HG02840 (cell line): Measurements from ENCODE around the gene ARL2BP.
A peak's percentile ranks its signal among the peaks of the same experiment; 100 is the strongest.
"Not testable (repeated sequence)": the region's sequence is repeated elsewhere in the genome, so short reads cannot be mapped to it uniquely, and the experiment has no call there.

Experiments
- ATAC-seq: cut with Tn5 transposase; IDR thresholded peaks from one replicate; pipeline ENCODE4 v1.9.1; 2021; ENCODE audit warnings: mild to moderate bottlenecking, moderate library complexity, moderate number of reproducible peaks; ENCODE audit not compliant: unreplicated experiment, low FRiP score

ARL2BP gene

GRCh38 chr16:57244767-57245471 is at the start of gene ARL2BP:
TSS of gene ARL2BP (plus strand) at chr16:57245259. CDS start at chr16:57245368, 109 bp downstream.
- ATAC-seq: peak; percentile 94

- ATAC-seq: no peak
Measured at GRCh38 chr16:57196286-57196685, 48.8 kb upstream of the ARL2BP start.

DNA sequence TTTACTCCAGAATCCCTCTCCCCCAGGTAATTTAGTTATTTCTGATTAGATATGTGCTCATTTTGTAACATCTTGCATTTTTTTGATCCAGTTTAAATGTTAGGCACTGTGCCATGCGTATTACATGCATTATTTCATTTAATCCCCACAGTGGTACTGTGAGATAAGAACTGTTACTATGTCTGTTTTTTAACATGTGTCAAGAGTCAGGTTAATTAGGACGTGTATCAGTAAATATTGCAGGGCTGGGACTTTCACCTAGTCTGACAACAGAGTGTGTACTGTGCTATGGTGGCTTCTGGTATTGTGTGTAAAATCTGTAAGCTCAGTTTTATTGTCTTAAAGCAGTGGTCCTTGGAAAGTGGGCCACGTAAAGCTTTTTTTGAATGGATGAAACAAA is 48.3 kb upstream of the ARL2BP start:
- no peak for ATAC-seq

- ATAC-seq: not testable (repeated sequence)
Measured at GRCh38 chr16:57200321-57200720, 44.7 kb upstream of the ARL2BP start.

DNA sequence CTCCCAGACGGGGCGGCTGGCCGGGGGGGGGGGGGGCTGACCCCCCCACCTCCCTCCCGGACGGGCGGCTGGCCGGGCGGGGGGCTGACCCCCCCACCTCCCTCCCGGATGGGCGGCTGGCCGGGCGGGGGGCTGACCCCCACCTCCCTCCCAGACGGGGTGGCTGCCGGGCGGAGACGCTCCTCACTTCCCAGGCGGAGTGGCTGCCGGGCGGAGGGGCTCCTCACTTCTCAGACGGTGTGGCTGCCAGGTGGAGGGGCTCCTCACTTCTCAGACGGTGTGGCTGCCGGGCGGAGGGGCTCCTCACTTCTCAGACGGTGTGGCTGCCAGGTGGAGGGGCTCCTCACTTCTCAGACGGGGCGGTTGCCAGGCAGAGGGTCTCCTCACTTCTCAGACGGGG is 44.1 kb upstream of the ARL2BP start:
- ATAC-seq: not testable (repeated sequence)

- no peak for ATAC-seq
Measured at GRCh38 chr16:57202095-57202886, 42.8 kb upstream of the ARL2BP start.

DNA sequence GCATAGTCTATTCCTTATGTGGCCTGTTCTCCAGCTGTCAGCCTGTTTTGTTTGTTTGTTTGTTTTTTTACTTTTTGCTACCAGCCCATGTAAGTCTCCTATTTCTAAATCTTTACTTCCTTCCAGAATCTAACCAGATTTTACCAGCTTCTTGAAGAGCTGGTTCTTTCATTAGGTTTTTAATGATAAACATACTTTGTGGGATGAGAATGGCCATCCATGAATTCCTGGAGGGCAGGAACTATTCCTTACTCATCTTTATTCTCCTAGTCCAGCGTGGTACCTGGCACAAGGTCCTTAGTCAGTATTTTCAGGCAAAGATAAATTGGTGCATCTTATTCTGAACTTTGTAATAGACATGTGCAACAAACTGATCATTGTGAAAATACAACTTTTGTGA is 41.6 kb upstream of the ARL2BP start:
- no peak for ATAC-seq

DNA sequence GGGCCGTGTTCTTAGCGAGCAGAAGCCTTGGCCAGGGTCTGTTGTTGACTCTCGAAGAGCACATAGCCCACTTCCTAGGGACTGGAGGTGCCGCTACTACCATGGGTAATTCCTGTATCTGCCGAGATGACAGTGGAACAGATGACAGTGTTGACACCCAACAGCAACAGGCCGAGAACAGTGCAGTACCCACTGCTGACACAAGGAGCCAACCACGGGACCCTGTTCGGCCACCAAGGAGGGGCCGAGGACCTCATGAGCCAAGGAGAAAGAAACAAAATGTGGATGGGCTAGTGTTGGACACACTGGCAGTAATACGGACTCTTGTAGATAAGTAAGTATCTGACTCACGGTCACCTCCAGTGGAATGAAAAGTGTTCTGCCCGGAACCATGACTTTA is 40.4 kb upstream of the ARL2BP start:
- no peak for ATAC-seq

DNA sequence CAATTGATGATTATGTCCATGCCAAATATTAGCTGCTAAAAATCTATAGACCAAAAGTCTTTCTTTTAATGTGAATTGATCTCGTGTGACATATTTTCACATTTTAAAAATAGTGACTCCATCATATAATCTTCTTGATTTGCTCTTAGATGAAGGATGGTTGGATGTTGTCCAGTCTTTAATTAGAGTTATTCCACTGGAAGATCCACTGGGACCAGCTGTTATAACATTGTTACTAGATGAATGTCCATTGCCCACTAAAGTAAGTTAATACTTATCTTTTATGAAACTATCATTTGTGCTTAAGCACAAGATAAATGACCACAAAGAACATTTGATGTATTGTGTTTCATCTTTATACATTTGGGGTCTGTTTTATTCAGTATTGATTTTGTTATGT is 36.1 kb upstream of the ARL2BP start:
- no peak for ATAC-seq

DNA sequence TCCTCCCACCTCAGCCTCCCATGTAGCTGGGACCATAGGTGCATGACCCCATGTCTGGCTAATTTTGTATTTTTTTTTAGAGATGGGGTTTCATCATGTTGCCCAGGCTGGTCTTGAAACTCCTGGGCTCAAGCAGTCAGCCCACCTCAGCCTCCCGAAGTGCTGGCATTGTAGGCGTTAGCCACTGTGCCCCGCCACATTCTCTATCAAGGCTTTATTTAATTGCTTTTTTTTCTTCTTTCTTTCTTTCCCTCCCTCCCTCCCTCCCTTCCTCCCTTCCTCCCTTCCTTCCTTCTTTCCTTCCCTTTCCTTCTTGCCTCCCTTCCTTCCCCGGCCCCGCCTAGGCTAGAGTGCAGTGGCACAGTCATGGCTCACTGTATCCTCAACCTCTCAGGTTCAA is 35.3 kb upstream of the ARL2BP start:
- no peak for ATAC-seq

DNA sequence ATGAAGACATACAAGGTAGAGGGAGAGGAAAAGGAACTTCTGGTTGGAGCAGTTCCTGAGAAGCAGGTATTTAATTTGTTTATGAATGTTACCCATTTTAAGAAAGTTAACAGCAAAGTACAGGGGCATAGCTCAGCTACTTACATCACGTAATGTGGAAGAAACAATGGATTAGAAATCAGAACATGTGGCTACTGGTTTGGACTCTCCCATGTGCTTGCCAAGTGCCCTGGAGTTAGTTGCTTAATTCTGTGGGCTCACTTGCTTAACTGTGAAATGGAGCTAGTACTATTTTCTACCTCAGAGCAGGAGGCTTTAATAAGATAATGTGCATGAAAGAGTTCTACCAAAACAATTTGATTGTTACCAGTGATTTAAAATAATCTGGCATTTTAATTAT is 31.6 kb upstream of the ARL2BP start:
- ATAC-seq: no peak

GRCh38 chr16:57216968-57217367 is 28.1 kb upstream of the ARL2BP start:
- ATAC-seq: no peak

DNA sequence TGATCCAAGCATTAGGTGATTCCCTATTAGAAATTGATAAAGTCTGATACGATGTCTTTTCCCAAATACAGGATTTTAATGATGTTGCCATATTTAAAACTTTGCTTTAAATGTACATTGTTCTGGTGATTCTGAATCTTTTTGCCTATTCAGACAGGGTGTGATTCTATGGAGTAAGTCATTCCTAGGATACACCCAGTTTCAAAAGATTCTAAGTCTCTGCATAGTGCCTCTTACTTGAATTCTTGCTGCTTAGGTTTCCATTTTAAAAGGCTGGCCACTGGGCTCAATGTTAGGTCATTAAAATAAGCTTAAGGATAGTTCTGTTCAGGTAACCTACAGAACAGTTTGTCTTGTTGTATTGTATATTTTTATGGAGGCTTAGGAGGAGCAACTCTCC is 22.0 kb upstream of the ARL2BP start:
- no peak for ATAC-seq

GRCh38 chr16:57224651-57225335 is 20.3 kb upstream of the ARL2BP start:
- no peak for ATAC-seq

DNA sequence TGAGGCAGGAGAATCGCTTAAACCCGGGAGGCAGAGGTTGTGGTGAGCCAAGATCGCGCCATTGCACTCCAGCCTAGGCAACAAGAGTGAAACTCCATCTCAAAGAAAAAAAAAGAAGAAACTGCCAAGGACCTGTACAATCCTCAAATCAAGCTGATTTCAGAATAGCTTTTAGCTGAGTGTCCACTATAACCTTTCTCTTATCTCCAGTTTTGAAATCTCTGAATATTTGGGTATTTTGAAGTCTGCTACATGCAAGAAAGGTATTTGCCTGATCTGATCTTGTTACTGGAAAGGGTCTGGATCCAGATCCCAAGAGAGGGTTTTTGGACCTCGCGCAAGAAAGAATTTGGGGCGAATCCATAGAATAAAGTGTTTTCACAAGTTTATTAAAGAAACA is 19.1 kb upstream of the ARL2BP start:
- ATAC-seq: no peak

DNA sequence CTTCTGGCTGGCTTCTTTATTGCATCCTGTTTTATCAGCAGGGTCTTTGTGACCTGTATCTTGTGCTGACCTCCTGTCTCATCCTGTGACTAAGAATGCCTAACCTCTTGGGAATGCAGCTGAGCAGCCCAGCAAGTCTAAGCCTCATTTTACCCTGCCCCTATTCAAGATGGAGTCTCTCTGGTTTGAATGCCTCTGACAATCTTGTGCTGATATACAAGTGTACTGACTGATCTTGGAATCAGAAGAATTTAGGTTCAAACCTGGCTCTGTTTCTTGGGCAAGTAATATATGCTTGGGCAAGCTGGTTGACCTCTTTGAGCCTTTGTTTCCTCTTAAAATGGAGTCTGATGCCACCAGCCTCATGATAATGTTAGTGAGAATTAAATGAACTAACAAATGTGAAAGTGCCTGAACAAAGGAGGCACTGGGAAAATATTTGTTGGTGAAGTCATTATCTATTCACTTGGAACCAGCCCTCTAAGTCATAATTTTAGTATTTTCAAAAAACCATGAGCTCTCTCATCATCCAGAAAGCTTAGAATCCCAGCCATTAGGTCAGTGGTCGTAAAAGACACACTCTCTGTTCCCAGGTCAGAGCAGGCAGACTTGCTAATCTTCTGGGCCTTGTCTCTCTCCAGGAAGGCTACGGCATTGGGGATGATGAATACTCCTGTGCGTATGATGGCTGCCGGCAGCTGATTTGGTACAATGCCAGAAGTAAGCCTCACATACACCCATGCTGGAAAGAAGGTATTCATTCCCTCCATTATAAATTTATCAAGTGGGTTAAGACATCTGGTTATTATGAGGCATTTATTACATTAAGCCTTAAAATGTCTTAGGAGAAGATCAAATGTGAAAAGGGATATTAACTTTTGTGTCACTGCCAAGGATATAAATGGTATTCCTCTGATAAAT is 18.1 kb upstream of the ARL2BP start:
- no peak for ATAC-seq

DNA sequence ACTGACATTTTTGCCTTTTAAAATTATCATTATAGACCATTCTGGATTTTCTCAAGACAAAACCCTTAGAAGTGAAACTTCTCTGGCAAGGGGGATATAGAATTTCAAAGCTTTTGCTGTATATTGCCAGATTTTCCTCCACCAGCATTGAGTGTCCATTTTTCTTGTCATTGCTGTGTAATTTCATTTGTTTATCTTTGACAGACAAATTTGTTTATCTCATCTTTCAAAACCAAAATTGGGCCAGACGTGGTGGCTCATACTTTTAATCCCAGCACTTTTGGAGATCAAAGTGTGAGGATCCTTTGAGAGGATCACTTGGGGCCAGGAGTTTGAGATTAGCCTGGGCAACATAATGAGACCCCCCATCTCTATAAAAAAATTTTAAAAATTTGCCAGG is 16.0 kb upstream of the ARL2BP start:
- ATAC-seq: no peak

DNA sequence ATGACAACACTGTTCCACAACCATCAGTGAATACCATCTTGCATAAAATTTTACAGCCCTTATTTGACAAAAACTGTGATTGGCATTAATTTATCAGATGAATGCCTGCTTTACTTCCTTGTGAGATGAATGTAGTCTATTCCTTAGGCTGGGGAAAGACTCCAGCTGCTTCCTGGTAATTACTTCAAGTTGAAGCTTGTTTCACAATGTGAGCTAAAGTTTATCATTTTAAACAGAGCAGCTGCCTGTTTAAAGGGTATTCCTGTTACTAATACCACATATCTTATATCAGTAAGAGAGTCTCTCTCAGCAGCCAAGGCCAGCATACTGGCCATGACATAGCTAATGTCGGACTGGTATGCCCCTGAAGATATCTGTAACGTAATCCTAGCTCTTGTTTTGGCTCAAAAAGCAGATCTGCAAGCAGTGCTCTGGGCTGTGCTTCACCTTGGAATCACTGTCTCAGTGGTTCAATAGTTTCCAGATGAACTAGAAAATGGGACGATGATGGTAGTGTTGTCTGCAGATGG is 13.2 kb upstream of the ARL2BP start:
- no peak for ATAC-seq

GRCh38 chr16:57233944-57234706 is 10.9 kb upstream of the ARL2BP start:
- no peak for ATAC-seq
